Pulmonary artery endothelial cell (primary cell): ENCODE results near the gene KCNMB1. TPM values are rescaled to one million over a fixed set of nuclear protein-coding genes. Genes with fewer than 3 reads are reported as not detected.

Source experiments
- DNase-seq: peaks from one replicate; pipeline ENCODE4 v3.0.0-alpha.2; 2011; ENCODE audit warnings: low read depth, low spot score
- total RNA-seq: library from RNA; depleted of rRNA; stranded (reverse); fragments of >200 nt; gene quantifications from 2 replicates; pipeline ENCODE4 v1.2.3, GENCODE V29; 2014

The KCNMB1 gene
- total RNA-seq, 1 donor from 2014 or later, result 0.86 TPM

GRCh38 chr5:170341545-170341944, 47.6 kb downstream of the KCNMB1 start:
- DNase-seq, result no peak

- no peak for DNase-seq
These were observed 49.4 kb downstream of the KCNMB1 start for GRCh38 chr5:170339780-170340167.

- no peak for DNase-seq
These were observed 50.0 kb downstream of the KCNMB1 start for GRCh38 chr5:170338933-170339779.

GRCh38 chr5:170338291-170338690, 50.9 kb downstream of the KCNMB1 start:
- DNase-seq, result no peak

GRCh38 chr5:170337045-170337733, 52.0 kb downstream of the KCNMB1 start:
- DNase-seq, result no peak

GRCh38 chr5:170336065-170336464, 53.1 kb downstream of the KCNMB1 start:
- no peak for DNase-seq

GRCh38 chr5:170334626-170335025, 54.5 kb downstream of the KCNMB1 start:
- DNase-seq, result no peak

GRCh38 chr5:170333161-170333910, 55.8 kb downstream of the KCNMB1 start:
- DNase-seq, result no peak

- no peak for DNase-seq
These were observed 57.1 kb downstream of the KCNMB1 start for GRCh38 chr5:170332058-170332457.

- no peak for DNase-seq
These were observed 58.6 kb downstream of the KCNMB1 start for GRCh38 chr5:170330568-170331054.

GRCh38 chr5:170329524-170329923, 59.6 kb downstream of the KCNMB1 start:
- DNase-seq, result no peak

GRCh38 chr5:170327829-170328228, 61.3 kb downstream of the KCNMB1 start:
- no peak for DNase-seq

- no peak for DNase-seq
These were observed 62.0 kb downstream of the KCNMB1 start for GRCh38 chr5:170327168-170327567.

Other genes starting within 250 kb of the KCNMB1 start
- not detected in 2 replicates for gene C5orf58, start 156.4 kb downstream of the KCNMB1 start, total RNA-seq
- gene LCP2, start 91.6 kb downstream of the KCNMB1 start, total RNA-seq, result not detected in 2 replicates
- not detected in 2 replicates for gene KCNIP1, start 114.7 kb upstream of the KCNMB1 start, total RNA-seq